ENCODE measurements around the gene GPD2. TPM values are rescaled to one million over a fixed set of nuclear protein-coding genes. Genes with fewer than 3 reads are reported as not detected.

The GPD2 gene
- total and polyA plus RNA-seq, 2 of the 8 experiments (the other 6 are each of a cell fraction or from before 2014, with no cell fraction given), result 8.4 to 43.1 TPM

- no peak for DNase-seq (ENCODE audit: low read depth in 1 of 2, low spot score in 2 of 2)
- Histone ChIP-seq H3K27me3 (replicated peaks in 1 of 4; ENCODE audit: control insufficient read depth in 3 of 4, extremely low read depth in 1 of 4, insufficient read depth in 3 of 4, low read length in 3 of 4) (no peaks in the 10 kb centered on the region), H4K8ac (ENCODE audit: extremely low read depth, insufficient read depth, low read length) (no peak overlapping the region), H2AFZ (ENCODE audit: low read length) (no peak overlapping the region), H2BK12ac (ENCODE audit: low read depth, low read length) (no peak overlapping the region), H4K91ac (replicated peaks; ENCODE audit: insufficient read length, low read length) (no peak overlapping the region), H3K18ac (ENCODE audit: extremely low read depth, low read length) (no peak overlapping the region), H3K14ac (ENCODE audit: insufficient read length) (no peak overlapping the region), H2BK15ac (ENCODE audit: low read length) (no peak overlapping the region), H3K4me2 (ENCODE audit: insufficient read depth in 1 of 2, low read depth in 2 of 2, low read length in 2 of 2) (no peak overlapping the region), H2BK5ac (ENCODE audit: low read depth, low read length) (no peak overlapping the region), H3K79me2 (ENCODE audit: control insufficient read depth in 1 of 2, insufficient read depth in 2 of 2, low read length in 2 of 2) (no peaks in the 10 kb centered on the region), H3K36me3 (ENCODE audit: control insufficient read depth in 2 of 4, insufficient read depth in 4 of 4, low read length in 3 of 4) (no peaks in the 10 kb centered on the region), H2BK120ac (replicated peaks; ENCODE audit: low read depth, low read length) (no peak overlapping the region), H3K23ac (ENCODE audit: insufficient read length) (no peak overlapping the region), H2AK5ac (ENCODE audit: low read depth, low read length) (no peak overlapping the region), H3K9me3 (ENCODE audit: insufficient read depth in 2 of 2, low read depth in 1 of 2, low read length in 1 of 2) (no peaks in the 10 kb centered on the region), H3K4ac (replicated peaks; ENCODE audit: insufficient read length, low read depth, low read length) (no peak overlapping the region), H4K20me1 (replicated peaks in 1 of 2; ENCODE audit: control insufficient read depth in 1 of 2, insufficient read depth in 2 of 2, low read length in 2 of 2) (no peaks in the 10 kb centered on the region), H3K56ac (replicated peaks; ENCODE audit: insufficient read length, low read depth, low read length) (no peak overlapping the region), H2BK20ac (ENCODE audit: low read length) (no peak overlapping the region), H3K23me2 (ENCODE audit: low read depth, low read length) (no peaks in the 10 kb centered on the region), H3K4me3 (ENCODE audit: extremely low read depth in 1 of 4, insufficient read depth in 2 of 4, low read depth in 3 of 4, low read length in 4 of 4) (no peak overlapping the region), H3K9ac (replicated peaks in 1 of 4; ENCODE audit: extremely low read depth in 1 of 4, low read depth in 3 of 4, low read length in 3 of 4) (no peak overlapping the region), H3K79me1 (ENCODE audit: low read depth, low read length) (no peaks in the 10 kb centered on the region), H3K27ac (ENCODE audit: low read depth, low read length) (no peak overlapping the region), H3K4me1 (replicated peaks in 1 of 4; ENCODE audit: control insufficient read depth in 3 of 4, insufficient read depth in 4 of 4, low read length in 3 of 4) (no peaks in the 10 kb centered on the region; a peak in 1 of 7 replicates), H4K5ac (ENCODE audit: insufficient read length, low read depth, low read length) (no peak overlapping the region)
- CTCF ChIA-PET (ENCODE audit: partially characterized antibody), result interaction anchor here (0.6 to 1.9 kb wide), 4 partner anchors 10 to 245 kb away, joined by 3 to 4 read pairs (median 3); no protein-coding TSS in a partner anchor
- FAIRE-seq, result no peak
- POLR2A ChIA-PET (ENCODE audit: partially characterized antibody), result no interaction called here
- 89% methylated on average over 4 of the region's 4 CpGs; no CpG with 5 or more reads in 1 of the 2 experiments for WGBS, 2 experiments (ENCODE audit: extremely low coverage in 1 of 2, insufficient coverage in 1 of 2, insufficient read length in 1 of 2, insufficient replicate concordance in 2 of 2, low coverage in 1 of 2, low lambda C conversion rate in 2 of 2, missing lambda C conversion rate in 1 of 2)
- TF ChIP-seq CHD2 (IDR thresholded peaks at IDR 0.05; ENCODE audit: low read length) (no peak), SP1 (IDR thresholded peaks at IDR 0.05; ENCODE audit: low read depth, low read length) (no peak), NRF1 (IDR thresholded peaks at IDR 0.05; ENCODE audit: low read depth, low read length) (no peak), JUN (IDR thresholded peaks at IDR 0.05; ENCODE audit: low read depth, low read length) (no peak), BRCA1 (IDR thresholded peaks at IDR 0.05; ENCODE audit: low read depth, low read length) (no peak), SAP30 (IDR thresholded peaks at IDR 0.05; ENCODE audit: insufficient read depth, insufficient replicate concordance, low read length) (no peak), TEAD4 (IDR thresholded peaks at IDR 0.05; ENCODE audit: low read depth, low read length) (no peak), HDAC2 (IDR thresholded peaks at IDR 0.05; ENCODE audit: borderline replicate concordance in 1 of 2, low read depth in 2 of 2, low read length in 2 of 2) (no peak), ATF2 (IDR thresholded peaks at IDR 0.05; ENCODE audit: low read length) (no peak), CHD1 (IDR thresholded peaks at IDR 0.05; ENCODE audit: low read depth, low read length) (no peak)
Observed at GRCh38 chr2:156563994-156564753, 128.0 kb downstream of the GPD2 start.

Data from H1 (cell line).